Left hindlimb (tissue), 1 donor: ENCODE measurements around the gene CDC42BPA.
A peak's percentile ranks its signal among the peaks of the same experiment; 100 is the strongest.
"Not testable (repeated sequence)": the region's sequence is repeated elsewhere in the genome, so short reads cannot be mapped to it uniquely, and the experiment has no call there.

Source experiments
- DNase-seq: peaks from one replicate; pipeline ENCODE4 v3.0.0-alpha.2; 2018

Gene CDC42BPA

DNA sequence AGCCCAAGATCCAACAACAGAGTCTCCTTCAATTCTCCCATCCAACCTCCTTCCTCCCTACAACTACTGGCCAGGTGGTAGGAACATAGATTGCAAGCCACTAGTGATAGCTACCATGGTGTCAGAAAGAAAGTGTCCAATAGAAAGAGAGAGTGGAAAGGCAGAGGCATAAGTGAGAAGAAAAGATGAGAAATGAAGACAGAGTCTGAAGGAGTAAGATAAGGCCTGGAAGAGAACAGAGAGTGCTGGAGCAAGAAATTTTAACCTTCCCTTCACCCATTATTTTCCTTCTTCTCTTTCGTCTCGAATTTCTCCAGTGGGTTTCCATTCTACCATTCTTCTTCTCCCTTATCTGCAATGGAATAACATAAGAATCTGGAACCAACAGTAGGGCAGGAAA is 57.9 kb downstream of the CDC42BPA start:
- DNase-seq: no peak

DNA sequence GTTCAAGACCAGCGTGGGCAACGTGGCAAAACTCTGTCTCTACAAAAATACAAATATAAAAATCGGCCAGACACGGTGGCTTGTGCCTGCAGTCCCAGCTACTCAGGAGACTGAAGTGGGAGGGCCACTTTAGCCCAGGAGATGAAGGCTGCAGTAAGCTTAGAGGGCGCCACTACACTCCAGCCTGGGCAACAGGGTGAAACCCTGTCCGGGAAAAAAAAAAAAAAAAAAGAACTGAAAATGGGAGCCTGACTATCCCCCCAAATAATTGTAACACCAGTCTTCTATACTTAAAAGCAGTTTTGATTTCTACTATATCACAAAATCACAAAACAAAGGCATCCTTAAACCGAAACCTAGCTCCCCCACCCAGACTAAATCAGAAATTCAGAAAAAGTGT is 60.3 kb downstream of the CDC42BPA start:
- no peak for DNase-seq

DNA sequence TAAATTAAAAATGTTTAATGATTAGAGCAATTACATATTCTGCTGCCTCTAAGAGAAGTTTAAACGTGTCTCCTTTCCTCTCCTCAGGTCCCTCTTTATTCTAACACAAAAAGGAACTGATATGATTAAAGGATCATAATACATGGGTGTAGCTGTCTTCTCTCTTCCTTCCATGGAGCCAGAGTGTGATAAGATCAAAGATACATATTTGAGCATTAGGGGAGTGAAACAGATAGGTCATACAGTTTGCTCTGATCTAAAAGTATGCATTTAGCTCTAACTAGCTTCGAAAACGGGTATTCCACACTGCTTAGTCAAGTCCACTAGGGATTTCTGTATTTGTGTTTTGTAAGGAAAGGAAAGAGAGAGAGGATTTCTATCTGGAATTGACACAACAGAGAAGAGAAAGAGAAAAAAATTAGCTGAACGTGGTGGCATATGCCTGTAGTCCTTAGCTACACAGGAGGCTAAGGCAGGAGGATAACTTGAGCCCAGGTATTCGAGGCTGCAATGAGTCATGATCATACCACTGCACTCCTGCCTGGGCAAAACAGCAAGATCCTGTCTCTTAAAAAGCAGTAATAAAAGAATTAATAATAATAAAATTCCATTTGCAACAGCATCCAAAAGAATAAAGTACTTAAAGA is 63.1 kb downstream of the CDC42BPA start:
- DNase-seq: no peak

DNA sequence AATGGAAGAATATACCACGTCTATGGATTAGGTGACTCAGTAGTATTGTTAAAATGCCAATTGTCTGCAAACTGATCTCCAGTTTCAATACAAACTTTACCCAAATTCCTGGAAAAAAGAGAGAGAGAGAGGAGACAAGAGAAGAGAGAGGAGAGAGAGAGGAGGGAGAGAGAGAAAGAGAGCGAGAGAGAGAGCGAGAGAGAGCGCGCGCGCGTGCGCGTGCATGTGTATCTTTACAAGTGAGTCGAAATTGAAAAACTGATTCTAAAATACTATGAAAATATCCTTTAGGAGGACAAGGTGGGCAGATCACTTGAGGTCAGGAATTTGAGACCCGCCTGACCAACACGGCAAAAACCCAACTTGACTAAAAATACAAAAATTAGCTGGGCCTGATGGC is 65.2 kb downstream of the CDC42BPA start:
- DNase-seq: no peak

DNA sequence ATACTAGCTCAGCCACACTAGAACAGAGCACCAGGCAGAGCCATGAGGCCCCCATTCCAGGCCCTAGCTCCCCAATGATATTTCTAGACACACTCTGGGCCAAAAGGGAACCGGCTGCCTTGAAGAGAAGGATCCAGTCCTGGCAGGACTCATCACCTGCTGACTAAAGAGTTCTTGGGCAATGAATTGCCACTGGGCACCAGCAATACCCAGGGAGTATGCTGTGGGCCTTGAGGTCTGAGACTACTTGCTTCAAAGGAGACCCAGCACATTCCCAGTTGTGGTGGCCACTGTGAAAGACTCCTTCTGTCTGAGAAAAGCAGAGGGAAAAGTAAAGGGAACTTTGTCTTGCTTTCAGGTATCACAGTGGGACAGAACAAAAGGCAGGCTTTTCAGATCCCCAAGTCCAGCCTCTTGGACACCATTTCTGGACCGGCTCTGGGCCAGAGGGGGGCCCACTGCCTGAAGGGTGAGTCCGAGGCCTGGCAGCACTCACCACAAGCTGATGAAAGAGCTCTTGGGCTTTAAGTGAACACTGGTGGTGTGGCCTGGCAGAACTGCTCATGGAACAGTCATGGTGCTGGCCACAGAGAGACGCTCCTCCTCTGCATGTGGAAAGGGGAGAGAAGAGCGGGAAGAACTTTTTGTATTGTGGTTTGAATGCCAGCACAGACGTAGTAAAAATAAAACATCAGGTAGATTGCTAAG is 72.5 kb downstream of the CDC42BPA start:
- peak; percentile 40 for DNase-seq

DNA sequence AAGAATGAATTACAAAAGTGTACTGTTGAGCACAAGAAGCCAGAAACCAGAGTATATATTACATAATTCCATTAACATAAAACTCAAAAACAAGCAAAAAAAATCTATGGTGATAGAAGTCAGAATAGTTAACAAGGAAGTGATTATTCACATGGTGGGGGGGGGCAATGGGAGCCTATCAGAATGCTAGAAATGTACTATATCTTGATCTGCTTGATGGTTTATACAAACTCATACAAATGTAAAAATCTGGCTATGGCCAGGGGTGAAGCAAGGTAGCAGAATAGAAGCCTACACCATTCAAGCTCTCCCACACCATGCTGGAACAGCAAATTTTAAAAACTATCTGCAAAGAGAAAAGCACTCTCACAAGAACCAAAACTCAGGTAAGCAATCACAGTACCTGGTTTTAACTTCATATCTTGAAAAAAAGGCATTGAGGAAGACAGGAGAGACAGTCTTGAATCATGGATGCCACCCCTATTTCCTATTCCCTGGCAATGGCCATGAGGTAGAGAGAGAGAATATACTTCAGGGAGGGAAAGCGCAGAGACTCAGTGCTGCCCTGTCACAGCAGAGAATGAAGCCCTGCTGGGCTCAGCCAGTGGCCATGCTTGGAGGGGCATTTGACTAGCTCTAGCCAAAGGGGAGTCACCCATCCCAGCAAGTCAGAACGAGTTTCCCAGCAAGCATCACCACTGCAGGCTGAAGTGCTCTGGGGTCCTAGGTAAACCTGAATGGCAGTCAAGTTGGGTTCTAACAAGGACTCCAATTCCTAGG is 73.8 kb downstream of the CDC42BPA start:
- DNase-seq: no peak

DNA sequence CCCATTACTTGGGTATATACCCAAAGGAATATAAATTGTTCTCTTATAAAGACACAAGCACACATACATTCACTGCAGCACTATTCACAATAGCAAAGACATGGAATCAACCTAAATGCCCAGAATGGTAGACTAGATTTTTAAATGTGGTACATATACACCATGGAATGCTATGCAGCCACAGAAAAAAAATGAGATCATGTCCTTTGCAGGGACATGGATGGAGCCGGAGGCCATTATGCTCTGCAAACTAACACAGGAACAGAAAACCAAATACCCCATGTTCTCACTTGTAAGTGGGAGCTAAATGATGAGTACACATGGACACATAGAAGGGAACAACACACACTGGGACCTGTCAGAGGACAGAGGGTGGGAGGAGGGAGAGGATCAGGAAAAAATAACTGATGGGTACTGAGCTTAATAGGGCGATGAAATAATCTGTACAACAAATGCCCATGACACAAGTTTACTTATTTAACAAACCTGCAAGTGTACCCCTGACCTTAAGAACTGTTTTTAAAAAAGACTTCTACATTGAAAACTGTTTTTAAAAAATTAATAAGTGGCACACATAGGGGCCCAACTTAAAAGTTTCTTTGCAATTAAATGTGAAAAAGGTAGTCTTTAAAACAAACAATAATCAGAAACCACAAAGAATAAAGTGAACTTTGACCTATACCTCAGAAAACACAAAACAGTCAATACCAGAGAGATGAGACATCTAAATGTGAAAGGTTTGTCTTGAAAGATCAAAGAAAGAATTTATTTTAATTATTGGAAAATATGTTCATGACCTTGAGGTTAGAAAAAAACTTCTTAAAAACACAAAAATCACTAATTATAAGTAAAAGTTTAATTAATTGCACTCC is 75.2 kb downstream of the CDC42BPA start:
- no peak for DNase-seq

DNA sequence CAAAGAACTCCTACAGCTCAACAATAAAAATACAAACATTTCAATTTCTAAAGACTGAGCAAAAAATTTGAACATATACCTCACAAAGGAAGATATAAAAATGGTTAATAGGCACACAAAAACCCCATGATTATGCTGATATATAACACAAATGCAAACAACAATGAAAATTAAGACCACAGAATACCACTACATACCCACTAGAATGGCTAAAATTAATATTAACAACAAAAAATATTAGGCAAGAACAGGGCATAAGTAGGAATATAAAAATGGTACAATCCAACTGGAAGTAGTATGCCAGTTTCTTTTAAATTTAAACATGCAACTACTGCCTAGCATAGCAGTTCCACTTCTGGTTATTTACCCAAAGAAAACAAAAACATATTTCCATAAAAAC is 77.3 kb downstream of the CDC42BPA start:
- DNase-seq: no peak

DNA sequence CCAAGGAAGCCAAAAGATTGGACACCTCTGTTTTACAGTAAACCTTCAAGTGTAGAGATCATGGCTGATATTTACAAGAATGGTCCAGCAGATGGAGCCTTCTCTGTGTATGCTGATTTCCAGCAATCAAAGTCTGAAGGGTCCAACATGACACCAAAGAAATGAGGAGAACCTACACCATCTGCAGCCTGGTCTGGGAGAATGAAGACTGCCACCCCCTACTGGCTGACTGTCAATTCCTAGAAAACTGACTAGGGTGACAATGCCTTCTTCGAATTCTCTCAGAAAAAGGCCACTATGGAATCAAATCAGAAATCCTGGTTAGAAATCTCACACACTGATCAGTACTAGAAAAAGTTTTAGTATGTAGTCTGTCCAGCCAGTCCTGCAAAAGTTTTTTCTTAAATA is 83.3 kb downstream of the CDC42BPA start:
- DNase-seq: no peak

DNA sequence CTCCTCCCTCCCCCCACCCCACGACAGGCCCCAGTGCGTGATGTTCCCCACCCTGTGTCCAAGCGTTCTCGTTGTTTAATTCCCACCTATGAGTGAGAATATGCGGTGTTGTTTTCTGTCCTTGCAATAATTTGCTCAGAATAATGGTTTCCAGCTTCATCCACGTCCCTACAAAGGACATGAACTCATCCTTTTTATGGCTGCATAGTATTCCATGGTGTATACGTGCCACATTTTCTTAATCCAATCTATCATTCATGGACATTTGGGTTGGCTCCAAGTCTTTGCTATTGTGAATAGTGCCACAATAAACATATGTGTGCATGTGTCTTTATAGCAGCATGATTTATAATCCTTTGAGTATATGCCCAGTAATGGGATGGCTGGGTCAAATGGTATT is 87.2 kb downstream of the CDC42BPA start:
- DNase-seq: not testable (repeated sequence)

DNA sequence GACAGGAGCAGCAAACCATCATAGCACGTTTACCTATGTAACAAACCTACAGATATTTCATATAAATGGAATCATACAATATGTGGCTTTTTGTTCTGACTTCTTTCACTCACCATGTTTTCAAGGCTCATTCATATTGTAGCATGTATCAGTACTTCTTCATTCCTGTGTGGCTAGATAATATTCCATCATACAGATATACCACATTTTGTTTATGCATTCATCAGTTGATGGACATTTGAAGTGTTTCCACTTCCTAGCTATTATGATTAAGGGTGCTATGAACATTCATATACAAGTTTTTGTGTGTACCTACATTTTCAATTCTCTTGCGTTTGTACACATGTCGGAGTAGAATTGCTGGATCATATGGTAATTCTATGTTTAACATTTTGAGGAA is 90.1 kb downstream of the CDC42BPA start:
- DNase-seq: no peak

DNA sequence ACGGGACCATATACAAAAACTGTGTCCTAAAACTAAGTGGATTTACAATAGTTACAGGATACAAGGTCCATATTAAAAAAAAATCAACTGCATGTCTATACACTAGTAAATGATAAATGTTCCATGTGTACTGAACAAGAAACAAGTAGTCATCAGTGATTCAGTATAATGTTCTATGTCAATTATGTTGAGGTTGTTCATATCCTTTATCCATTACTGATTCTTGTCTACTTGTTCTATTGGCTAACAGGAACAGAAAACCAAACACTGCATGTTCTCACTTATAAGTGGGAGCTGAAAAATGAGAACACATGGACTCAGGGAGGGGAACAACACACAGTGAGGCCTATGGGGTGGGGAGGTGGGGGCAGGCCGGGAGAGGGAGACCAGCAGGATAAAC is 90.5 kb downstream of the CDC42BPA start:
- no peak for DNase-seq

DNA sequence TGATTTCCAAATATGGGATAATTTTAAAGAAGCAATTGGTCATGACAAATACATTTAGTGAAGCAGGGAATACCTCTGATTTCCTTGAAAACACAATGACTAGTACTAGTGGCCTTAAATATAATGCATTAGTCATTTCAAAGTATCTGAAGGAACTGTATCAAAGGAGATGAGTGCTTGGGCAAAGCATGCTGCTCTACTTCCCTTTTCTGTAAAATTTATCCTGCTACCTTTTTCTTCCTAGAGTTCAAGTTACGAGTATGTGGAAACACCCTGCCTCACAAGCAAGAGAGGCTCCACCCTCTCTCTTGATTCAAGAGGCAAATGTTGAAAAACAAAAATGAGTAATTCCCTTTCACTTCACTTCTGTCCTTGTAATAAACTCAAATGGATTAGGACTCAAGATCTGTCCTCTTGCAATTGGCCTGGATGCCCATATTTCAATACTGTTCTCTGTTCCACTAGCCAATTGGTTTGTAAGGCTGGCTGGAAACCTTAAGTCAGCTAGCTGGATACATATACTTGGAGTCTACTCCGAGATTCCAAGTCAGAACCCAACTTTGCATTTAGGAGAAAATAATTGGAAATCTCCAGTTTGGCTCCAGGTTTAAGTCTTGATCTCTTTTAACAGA is 92.5 kb downstream of the CDC42BPA start:
- no peak for DNase-seq

DNA sequence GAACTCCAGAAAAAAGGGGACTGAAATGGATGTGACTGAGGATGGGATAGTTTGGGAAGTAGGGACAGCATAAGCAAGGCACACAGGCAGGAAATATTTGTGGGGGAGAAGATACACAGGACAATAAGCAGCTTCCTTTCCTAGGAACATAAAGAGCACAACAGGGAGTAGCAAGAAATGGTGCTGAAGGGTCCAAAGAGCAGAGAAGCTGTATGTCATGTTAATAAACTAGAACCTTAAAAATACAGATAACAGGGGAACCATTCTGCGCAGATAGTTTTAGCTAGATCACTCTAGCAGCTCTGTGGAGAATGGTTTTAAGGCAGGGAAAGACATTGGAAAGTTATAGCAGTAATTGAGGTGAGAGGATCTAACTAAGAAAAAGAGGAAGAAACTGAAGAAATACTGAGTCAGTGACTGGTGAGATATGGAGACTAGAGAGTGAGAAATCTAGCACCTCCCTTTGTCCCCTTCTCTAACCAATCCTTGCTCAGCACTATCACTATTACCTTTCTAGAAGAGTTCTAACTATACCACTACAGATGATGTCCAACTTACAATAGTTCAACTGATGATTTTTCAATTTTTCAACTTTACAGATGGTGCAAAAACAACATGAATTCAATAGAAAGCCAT is 95.0 kb downstream of the CDC42BPA start:
- no peak for DNase-seq

DNA sequence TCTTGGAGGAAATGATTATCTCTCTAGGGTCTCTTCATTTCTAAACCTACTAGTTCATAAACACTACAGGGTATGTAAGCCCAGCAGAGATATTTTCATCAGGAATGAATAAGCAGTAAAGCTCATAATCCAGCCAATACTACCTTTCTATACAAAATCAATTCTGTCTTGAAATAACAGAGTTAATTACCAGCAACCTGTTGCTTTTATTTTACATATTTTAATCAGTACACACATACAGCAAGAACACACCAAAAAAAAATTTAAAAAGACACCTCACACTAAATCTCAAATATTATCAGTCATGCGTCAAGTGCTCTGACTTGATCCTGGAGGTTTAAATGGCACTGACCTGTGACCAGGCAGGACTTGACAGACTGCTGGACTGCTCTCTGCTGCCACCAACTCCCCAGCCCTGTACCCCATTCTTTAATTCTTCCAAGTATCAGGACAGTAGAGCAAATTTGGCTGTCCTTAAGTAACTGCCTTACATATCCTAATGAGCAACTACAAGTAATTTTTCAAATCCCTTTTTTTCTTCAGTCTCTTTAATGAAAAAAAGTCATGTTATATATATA is 98.5 kb downstream of the CDC42BPA start:
- no peak for DNase-seq

DNA sequence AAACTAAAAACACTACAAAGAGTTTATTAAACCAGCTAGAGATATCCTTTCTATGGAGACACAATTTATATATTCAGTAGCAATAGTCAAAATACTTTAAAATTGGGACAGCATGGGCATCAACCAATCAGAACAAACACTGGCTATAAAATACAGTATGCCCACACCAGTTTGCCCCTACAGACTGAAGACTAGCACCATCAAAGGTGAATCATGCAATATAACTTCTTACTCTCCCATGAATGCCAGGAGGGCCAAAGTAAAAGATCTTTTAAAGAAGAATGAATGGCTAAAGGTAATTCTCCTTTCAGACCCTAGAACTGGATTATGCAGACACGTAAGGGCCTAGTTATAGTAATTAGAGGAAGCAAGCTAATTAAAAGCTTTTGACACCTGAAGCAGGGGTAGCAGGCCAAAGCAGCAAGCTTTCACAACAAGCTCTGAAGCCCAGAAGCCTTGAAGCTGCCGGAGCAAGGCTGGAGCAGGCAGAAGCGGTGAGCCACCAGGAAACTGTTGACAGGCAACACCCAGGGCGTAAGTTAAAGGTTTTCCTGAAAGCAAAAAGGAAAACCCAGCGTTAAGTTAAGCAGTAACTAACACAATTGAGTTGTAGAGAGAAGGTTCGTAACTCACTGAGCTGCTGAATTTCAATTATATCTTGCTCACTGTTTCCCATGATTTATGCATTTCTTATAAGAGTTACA is 99.3 kb downstream of the CDC42BPA start:
- no peak for DNase-seq

DNA sequence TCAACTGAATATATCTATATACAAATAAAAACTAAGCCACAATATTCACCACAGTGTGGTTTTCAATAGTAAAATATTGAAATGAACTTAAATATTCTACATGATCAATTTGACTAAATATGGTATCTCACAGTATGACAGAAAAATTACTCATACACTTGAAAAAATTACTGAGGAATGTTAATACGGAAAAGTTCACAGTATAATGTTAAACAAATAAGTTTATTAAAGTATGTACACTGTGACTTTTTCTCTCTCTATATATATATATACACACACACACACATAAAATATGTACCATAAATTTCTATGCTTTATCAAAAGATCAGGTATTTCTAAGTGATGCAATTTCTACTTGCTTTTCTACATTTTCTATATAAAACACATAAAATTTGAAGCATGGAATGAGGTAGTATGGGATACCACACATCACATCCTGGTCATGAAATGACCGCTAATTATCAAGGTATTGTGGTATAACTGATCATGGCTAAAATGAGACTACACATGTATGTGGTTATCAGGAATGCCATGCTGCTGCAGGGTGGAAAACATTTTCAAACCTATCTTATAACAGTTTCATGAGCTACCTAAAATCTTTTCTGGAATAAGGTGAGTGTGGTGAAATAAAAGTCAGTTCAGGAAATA is 102.3 kb downstream of the CDC42BPA start:
- no peak for DNase-seq

DNA sequence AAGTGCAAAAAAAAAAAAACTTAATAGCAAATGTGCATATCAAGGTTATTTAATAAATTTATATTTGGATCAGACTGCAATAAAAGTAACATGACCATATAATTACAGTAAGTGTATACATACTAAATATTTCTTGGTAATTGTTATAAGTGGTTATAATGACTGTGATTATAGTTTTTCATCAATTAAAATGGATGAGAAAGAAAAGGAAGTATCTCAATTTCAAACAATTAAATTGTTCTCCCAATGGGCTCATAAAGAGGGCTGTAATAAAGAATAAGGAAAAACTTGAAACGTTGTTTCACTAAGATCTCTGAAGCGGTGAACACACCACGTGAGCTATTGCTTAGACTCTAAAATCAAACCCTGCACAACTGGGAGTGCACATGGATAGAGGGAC is 104.1 kb downstream of the CDC42BPA start:
- DNase-seq: no peak

DNA sequence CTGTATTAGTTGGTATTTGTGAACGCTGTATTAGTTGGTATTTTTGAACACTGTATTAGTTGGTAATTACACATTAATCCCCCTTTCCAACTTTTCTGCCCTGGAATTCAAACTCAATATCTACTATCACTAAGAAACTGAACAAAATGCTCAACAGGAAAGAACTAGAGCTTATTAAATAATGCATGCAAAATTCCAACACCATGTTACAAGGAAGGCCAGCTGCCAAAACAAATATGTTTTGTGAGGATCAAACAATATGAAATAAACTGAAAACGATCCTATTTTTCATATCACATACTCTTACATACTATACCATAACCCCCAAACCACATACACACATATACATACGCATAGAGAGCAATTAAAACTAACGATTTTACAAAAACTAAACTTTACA is 104.9 kb downstream of the CDC42BPA start:
- no peak for DNase-seq

DNA sequence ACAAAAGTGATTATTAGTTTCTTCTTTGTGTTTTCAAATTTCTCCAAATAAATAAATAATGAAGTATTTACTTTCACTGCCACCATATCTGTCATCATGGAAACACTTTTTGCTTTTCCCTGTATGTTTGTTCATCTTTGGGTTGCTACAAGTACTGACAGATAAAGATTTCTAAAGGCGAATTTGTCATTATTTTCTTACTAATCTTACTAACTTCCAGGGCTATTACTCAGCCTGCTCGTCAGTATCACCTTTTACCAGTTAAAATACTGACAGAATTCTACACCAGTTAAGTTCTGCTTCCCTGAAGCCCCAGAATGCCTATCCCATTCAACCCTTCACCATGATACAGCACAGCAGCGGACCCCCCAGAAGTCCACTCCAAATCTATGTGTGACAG is 106.1 kb downstream of the CDC42BPA start:
- no peak for DNase-seq

DNA sequence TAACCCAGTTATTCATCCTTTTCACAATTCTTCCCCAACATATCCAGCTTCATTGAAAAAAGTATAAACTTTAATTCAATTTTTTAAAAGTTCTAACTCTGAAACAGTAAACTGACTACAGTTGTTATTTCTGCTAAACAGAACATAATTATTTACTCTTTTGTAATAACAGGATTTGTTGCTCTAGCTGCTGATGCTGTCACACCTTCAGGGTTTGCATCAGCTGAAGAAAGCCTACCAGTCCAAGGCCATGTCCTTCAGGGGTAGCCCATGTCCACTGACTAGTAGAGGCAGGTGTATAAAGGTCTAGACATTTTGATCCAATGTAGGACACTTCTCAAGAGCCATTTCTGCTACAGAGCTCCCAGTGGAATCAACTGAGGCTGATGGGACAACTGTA is 107.7 kb downstream of the CDC42BPA start:
- DNase-seq: no peak
